Loucy (cell line): Measurements from ENCODE around the gene DUSP19.
A peak's percentile ranks its signal among the peaks of the same experiment; 100 is the strongest.

Experiments used
- H2AFZ ChIP-seq: fragments of 200-600 bp; sonication (generic); 2 replicates; pipeline ENCODE4 v1.6.0; 2016; ENCODE audit warnings: antibody characterized with exemption, mild to moderate bottlenecking, low read length, moderate library complexity
- H3F3A ChIP-seq: fragments of 200-600 bp; 2 replicates; pipeline ENCODE4 v1.6.0; 2016; ENCODE audit warnings: antibody characterized with exemption, low read depth, mild to moderate bottlenecking
- H3K27me3 ChIP-seq: fragments of 200-600 bp; sonication (generic); 2 replicates; pipeline ENCODE4 v1.6.1; 2014; ENCODE audit warnings: low read length, mild to moderate bottlenecking; ENCODE audit not compliant: insufficient read depth, poor library complexity, severe bottlenecking
- H3K36me3 ChIP-seq: fragments of 200-600 bp; sonication (generic); 2 replicates; pipeline ENCODE4 v1.6.1; 2016; ENCODE audit warnings: low read length; ENCODE audit not compliant: insufficient read depth
- H3K4me1 ChIP-seq: fragments of 200-600 bp; sonication (generic); 2 replicates; pipeline ENCODE4 v1.5.1; 2014; ENCODE audit warnings: low read length, mild to moderate bottlenecking; ENCODE audit not compliant: insufficient read depth, poor library complexity, severe bottlenecking
- H3K4me2 ChIP-seq: fragments of 200-600 bp; sonication (generic); 2 replicates; pipeline ENCODE4 v1.6.0; 2014; ENCODE audit warnings: antibody characterized with exemption, low read length, low read depth, mild to moderate bottlenecking; ENCODE audit not compliant: poor library complexity, severe bottlenecking
- H3K4me3 ChIP-seq: fragments of 200-600 bp; sonication (generic); 2 replicates; pipeline ENCODE4 v1.5.1; 2014; ENCODE audit warnings: low read length, mild to moderate bottlenecking, mixed read lengths; ENCODE audit not compliant: poor library complexity, severe bottlenecking
- H3K79me2 ChIP-seq: fragments of 200-600 bp; sonication (generic); 2 replicates; pipeline ENCODE4 v1.6.1; 2014; ENCODE audit warnings: low read length; ENCODE audit not compliant: insufficient read depth
- H3K9ac ChIP-seq: fragments of 200-600 bp; sonication (generic); 2 replicates; pipeline ENCODE4 v1.6.0; 2014; ENCODE audit warnings: mild to moderate bottlenecking, low read depth, low read length, moderate library complexity; ENCODE audit not compliant: poor library complexity, severe bottlenecking
- H3K9me2 ChIP-seq: fragments of 200-600 bp; sonication (generic); replicated peaks from 2 replicates; pipeline ENCODE4 v1.6.1; 2016; ENCODE audit warnings: low read depth, low read length, mixed read lengths
- H3K9me3 ChIP-seq: fragments of 200-600 bp; sonication (generic); 2 replicates; pipeline ENCODE4 v1.6.1; 2014; ENCODE audit warnings: mild to moderate bottlenecking, antibody characterized with exemption, low read length, low read depth; ENCODE audit not compliant: insufficient read depth
- H4K20me1 ChIP-seq: fragments of 200-600 bp; sonication (generic); 2 replicates; pipeline ENCODE4 v1.6.0; 2014; ENCODE audit warnings: antibody characterized with exemption, low read length, mild to moderate bottlenecking; ENCODE audit not compliant: insufficient read depth, poor library complexity, severe bottlenecking
- EZH2phosphoT487 ChIP-seq: fragments of 200-600 bp; IDR thresholded peaks from 2 replicates; pipeline ENCODE4 v1.6.1; 2018; ENCODE audit warnings: antibody characterized with exemption, mild to moderate bottlenecking, moderate library complexity, borderline replicate concordance
- TF ChIP-seq, protein P1 (sequence below): fragments of 200-600 bp; sonication (generic); conservative IDR thresholded peaks from 2 replicates; pipeline ENCODE4 v1.5.1; 2014; ENCODE audit warnings: mild to moderate bottlenecking, antibody characterized with exemption, low read length

Gene DUSP19

DNA sequence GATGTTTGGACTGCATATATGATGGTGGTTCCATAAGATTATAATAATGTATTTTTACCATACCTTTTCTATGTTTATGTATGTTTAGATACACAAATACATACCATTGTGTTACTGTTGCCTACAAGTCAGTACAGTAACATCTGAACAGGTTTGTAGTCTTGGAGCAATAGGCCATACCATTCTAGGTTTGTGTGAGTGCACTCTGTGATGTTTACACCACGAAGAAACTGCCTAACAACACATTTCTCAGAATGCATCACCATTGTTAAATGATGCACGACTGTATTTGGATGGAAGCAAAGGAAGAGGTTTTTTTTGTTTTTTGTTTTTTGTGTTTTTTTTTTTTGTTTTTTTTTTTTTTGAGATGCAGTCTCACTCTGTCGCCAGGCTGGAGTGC is 9.5 kb downstream of the DUSP19 start:
- H3K4me1 ChIP-seq, result no peaks in the 10 kb centered on the region
- no peaks in the 10 kb centered on the region for H4K20me1 ChIP-seq
- H3K9ac ChIP-seq, result no peak overlapping the region
- no peaks in the 10 kb centered on the region for H3K27me3 ChIP-seq
- no peak overlapping the region for H3K4me2 ChIP-seq
- no peak for TF ChIP-seq EZH2phosphoT487
- TF ChIP-seq, protein P1, sequence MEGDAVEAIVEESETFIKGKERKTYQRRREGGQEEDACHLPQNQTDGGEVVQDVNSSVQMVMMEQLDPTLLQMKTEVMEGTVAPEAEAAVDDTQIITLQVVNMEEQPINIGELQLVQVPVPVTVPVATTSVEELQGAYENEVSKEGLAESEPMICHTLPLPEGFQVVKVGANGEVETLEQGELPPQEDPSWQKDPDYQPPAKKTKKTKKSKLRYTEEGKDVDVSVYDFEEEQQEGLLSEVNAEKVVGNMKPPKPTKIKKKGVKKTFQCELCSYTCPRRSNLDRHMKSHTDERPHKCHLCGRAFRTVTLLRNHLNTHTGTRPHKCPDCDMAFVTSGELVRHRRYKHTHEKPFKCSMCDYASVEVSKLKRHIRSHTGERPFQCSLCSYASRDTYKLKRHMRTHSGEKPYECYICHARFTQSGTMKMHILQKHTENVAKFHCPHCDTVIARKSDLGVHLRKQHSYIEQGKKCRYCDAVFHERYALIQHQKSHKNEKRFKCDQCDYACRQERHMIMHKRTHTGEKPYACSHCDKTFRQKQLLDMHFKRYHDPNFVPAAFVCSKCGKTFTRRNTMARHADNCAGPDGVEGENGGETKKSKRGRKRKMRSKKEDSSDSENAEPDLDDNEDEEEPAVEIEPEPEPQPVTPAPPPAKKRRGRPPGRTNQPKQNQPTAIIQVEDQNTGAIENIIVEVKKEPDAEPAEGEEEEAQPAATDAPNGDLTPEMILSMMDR, result no peak
- no peaks in the 10 kb centered on the region for H3K9me2 ChIP-seq
- H3K9me3 ChIP-seq, result no peaks in the 10 kb centered on the region
- no peak overlapping the region for H2AFZ ChIP-seq
- H3K36me3 ChIP-seq, result no peaks in the 10 kb centered on the region
- H3K4me3 ChIP-seq, result no peak overlapping the region
- H3F3A ChIP-seq, result no peaks in the 10 kb centered on the region
- no peaks in the 10 kb centered on the region for H3K79me2 ChIP-seq

DNA sequence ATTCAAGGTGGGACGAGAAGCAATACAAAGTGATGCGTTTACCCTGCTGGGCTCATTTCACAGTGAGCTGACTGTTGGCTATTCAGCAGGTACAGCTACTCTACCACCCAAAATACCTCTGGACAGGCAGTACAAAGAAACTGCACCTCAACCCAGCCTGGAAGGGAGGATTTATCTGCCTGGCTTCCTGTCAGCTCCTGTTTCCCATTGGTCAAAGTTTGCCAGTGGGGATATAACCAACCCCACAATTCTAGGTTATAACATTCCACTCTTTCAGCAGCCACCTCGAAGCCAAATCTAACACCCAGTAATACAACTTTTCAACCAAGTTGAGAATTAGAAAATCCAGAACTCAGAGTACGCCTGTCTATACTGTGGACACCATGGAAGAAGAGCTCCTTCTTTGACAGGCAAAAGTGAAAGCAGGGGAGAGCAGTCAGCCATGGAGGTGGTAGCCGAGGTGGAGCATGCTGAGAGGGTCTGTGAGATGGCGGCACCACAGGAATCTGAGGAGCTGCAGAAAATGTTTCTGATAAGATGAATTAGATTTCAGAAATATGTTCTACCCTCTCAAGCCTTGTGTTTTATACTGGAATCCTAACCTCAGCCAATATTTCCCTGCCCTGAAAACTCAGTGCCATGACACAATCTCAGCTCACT is 10.8 kb downstream of the DUSP19 start:
- Histone ChIP-seq H3F3A (no peaks in the 10 kb centered on the region), H3K79me2 (no peaks in the 10 kb centered on the region), H3K4me3 (no peak overlapping the region), H3K4me1 (no peaks in the 10 kb centered on the region), H3K9ac (no peak overlapping the region), H4K20me1 (no peaks in the 10 kb centered on the region), H3K4me2 (no peak overlapping the region), H3K36me3 (no peaks in the 10 kb centered on the region), H2AFZ (peak overlapping the region; percentile 72; the same call in 1 of the 2 replicates), H3K9me3 (no peaks in the 10 kb centered on the region), H3K27me3 (no peaks in the 10 kb centered on the region), H3K9me2 (no peaks in the 10 kb centered on the region)
- TF ChIP-seq, protein P1, result no peak
- no peak for TF ChIP-seq EZH2phosphoT487

DNA sequence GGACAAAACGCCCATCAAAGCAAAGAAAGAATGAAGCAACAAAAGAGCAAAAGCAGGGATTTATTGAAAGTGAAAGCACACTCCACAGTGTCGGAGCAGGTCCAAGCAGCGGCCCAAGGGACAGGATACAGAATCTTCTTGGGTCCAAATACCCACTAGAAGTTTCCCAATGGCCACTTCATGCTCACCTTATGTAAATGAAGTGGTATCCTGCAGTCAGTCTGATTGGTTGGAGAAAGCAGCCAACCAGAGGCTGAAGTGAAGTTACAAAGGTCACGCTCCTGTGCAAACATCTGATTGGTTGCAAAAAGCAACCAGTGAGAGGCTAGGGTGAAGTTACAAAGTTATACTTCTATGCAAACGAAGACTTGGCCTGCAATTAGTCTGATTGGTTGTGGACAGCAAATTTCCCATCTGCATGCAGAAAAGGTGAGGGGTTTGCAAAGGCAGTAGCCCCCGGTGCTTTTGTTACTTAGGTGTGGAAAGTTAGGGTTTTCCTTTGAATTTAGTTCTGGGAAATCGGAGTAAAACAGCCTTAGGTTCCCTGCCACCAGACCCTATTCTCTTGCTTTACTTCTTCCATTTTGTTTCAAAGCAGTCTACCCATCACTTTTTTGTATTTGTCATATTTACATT is 12.9 kb downstream of the DUSP19 start:
- Histone ChIP-seq H3K9ac (no peak overlapping the region), H3K9me3 (no peaks in the 10 kb centered on the region), H3K4me1 (peaks cover 7% of the 10 kb centered on the region), H2AFZ (no peak overlapping the region), H3K36me3 (no peaks in the 10 kb centered on the region), H3K4me2 (no peak overlapping the region), H3K27me3 (no peaks in the 10 kb centered on the region), H3F3A (no peaks in the 10 kb centered on the region), H3K4me3 (no peak overlapping the region), H3K9me2 (no peaks in the 10 kb centered on the region), H4K20me1 (no peaks in the 10 kb centered on the region), H3K79me2 (no peaks in the 10 kb centered on the region)
- no peak for TF ChIP-seq EZH2phosphoT487
- TF ChIP-seq, protein P1, result no peak
